Stimulated activated CD8-positive, alpha-beta memory T cell treated with anti-CD3 and anti-CD28 coated beads, Interleukin-12 subunit alpha, Interleukin-12 subunit beta, amount 100 ng/mL, for 24 hours (primary cell): ENCODE results near the gene GPER1.
"Not testable (repeated sequence)": the region's sequence is repeated elsewhere in the genome, so short reads cannot be mapped to it uniquely, and the experiment has no call there.

Experiments
- DNase-seq: peaks from one replicate; pipeline ENCODE4 v3.0.0-alpha.2; 2020; ENCODE audit errors: extremely low read depth

GPER1 gene

DNA sequence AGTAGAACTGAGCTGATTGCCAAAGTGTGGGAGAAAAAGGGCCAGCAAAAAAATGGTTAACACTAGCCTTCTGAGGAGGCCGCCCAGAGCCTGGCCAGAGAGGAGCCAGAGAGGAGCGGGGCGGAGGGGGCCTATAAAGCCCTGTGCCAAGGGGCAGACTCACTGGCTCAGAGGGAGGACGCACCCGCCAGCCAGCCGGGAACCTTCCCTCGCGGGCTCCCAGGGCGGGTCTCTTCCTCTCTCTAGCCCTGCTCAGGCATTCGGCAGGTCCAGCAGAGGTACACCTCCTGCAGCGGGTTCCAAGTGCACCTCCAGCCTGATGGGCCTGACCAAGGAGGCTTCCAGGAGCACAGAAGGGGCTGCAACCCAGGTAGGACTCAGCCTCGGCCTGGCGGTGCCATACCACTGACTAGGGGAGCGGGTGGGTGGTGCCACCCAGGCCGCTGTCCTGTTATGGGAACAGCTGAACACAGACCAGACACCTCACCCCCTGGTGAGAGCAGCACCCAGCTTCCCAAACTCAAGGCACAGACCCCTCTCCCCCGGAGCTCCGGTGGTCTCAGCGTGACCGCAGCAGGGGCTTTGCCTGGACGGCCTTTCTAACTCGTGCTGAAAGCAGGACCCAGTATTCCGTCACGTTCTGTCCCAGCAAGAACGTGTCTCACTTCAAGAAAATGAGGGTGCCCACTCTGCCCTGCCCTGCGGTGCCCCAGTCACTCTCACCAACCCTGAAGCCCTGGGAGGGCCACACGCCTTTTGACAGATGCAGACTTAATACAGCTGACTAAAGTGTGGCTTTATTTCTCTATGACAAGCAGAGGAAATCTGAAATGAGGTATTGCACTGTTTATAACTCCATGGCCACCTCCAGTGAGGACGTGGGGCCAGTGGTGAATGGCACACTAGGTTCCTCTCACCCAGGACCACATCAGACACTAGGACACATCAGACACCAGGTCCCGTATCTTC, at the start of gene GPER1:
GPER1 (plus strand) TSS at position 162 of the 969 bp plus-strand sequence. CDS start 3,616 bp downstream, outside the sequence.
- DNase-seq = no peak

DNA sequence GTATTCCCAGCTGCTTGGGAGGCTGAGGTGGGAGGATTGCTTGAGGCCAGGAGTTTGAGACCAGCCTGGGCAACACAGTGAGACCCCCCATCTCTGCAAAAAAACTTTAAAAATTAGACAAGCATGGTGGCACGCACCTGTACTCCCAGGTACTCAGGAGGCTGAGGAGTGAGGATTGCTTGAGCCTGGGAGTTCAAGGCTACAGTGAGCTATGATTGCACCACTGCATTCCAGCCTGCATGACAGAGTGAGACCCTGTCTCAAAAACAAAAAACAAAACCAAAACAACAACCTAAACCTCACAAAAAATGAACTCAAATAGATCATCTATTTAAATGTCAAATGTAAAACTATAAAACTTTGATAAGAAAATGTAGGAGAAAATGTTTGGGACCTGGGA, 47.7 kb upstream of the GPER1 start:
- DNase-seq = not testable (repeated sequence)

DNA sequence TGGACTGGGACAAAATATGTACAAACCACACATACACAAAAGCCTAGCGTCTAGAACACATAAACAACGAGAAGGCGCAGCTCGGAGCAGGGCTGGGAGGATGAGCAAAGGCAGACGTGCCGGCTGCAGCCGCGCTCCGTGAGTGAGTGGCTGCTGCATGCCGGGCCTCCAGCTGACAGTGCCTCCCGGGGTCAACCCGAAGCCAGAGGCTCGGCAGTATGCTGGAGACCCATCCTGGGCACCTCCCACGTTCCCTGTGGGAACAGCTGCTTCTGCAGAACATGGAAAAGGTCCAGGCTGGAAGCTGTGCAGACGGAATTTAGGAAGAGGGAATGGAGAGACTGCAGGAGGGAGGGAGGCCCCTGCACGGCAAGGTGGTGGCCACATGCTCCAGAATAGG, 47.1 kb upstream of the GPER1 start:
- DNase-seq = no peak

DNA sequence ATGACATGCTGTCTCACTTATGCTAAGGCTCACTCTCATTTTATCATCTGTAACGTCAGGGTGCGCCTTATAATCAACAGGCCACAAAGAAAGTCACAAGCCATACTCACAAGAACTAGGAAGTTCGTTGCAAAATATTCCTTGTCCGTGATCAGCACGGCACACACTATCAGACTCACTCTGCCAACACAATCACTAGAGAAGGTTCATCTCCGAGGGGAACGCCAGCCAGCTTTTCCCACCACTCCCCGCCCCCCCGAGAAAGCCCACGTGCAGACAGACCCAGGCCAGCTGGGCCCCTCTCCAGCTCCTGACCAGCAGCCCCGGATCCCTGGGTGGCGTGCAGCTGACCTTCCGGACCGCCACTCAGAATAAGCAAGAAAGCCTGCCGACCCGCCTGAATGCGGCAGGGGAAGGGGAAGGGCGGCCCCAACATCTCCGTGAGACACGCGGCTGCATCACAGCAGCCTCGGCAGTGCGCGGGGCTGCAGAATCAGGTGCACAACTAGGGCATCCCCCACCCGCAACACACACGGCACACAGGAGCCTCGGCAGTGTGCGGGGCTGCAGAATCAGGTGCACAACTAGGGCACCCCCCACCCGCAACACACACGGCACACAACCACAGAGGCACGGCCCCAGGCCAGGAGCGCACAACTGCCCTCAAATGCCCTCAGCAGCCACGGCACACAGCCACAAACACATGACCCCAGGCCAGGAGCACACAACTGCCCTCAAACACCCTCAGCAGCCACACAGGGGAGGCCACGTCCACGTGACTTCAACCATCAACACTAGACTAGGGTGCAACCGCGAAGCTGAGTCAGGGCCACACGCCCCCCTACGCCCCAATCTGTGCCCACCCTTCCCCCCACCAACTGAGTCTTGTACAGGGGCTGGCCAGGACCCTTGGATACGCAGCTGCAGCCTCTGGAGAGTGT, 46.1 kb upstream of the GPER1 start:
- no peak for DNase-seq

DNA sequence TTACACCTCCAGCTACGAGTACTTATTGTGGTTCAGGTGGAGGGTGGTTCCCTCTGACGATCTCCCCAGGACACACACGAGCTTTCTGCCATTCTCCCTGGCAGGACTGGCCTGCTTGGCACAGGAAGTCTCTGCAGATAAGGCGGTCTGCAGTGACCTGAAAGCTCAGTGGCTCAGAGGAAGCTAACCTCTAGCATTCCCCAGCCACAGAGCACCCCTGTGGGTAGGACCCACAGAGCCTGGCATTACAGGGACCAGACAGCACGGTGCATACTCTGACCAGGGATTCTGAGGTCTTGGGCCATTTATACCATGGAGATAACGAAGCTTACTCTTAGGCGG, 45.5 kb upstream of the GPER1 start:
- DNase-seq = no peak

DNA sequence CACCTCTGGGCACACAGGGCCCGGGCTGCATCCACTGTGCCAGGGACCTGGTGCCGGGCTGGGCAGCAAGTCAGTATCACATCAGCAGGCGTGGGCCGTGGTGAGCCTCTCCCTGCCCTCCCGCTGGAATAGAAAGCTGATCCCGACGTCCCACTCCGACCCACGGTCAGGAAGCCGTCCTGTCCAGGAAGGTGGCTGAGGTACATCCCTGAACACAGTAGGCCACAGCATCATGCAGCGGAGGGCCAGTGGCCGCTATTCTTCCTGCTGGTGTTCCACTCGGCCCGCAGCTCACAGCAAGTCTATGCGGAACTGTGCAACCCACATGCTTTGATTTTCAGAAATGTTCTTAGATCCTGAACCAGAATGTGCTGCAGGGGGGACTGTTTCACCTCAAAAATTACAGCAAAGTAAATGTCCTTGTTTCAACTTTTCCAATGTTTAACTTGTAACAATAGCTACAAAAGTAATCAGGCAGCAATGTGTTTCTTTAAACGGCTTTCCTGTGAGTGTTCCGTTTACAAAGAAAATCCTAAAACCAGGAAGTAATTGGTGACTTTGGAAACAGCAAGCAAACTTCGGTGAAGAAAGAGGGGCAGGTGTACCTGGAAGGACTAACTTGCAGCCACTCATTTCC, 44.2 kb upstream of the GPER1 start:
- DNase-seq = no peak

DNA sequence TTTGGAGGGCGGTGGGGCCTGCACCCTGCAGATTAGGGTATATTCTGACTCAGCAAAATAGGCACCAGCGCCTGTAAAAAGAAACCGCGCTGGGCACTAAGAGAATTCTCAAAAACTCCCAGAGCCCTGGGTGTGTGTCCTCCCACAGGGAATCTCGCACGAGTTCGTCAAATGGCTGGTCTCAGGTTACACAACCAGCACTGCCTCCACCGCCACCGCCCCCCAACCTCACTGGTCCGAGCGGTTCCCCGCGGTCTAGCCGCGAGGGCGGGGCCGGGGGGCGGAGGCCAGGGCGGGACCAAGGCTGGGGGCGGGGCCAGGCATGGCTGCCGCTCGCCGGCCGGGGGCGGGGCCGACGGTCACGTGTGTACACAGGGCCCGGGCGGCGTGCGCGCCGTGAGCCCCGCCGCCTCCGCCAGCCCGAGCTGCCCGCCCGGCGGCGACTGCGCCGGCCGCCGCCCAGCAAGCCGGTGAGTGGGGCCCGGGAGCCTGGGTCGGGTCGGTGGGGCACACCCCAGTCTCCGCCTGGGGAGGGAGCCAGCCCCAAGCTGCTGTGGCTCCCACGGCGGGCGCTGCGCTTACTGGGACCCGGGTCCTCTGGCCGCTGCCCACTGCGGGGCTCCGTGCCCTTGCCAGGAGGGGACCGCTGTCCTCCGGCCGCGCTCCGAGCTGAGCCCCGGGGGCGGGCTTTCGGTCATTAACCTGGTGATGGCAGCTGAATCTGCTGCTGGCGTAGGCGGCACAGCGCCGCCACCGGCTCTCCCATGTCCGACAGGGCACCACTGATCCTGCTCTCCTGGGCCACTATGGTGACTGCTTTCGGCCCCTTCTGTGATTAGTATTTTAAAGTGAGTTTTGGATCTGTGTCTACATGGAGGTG, 43.5 kb upstream of the GPER1 start, which contains the start of gene GPR146:
GPR146 (plus strand) TSS at position 358 of the 880 bp plus-strand sequence. CDS start 12,970 bp downstream, outside the sequence.
- DNase-seq = peak; percentile 84

DNA sequence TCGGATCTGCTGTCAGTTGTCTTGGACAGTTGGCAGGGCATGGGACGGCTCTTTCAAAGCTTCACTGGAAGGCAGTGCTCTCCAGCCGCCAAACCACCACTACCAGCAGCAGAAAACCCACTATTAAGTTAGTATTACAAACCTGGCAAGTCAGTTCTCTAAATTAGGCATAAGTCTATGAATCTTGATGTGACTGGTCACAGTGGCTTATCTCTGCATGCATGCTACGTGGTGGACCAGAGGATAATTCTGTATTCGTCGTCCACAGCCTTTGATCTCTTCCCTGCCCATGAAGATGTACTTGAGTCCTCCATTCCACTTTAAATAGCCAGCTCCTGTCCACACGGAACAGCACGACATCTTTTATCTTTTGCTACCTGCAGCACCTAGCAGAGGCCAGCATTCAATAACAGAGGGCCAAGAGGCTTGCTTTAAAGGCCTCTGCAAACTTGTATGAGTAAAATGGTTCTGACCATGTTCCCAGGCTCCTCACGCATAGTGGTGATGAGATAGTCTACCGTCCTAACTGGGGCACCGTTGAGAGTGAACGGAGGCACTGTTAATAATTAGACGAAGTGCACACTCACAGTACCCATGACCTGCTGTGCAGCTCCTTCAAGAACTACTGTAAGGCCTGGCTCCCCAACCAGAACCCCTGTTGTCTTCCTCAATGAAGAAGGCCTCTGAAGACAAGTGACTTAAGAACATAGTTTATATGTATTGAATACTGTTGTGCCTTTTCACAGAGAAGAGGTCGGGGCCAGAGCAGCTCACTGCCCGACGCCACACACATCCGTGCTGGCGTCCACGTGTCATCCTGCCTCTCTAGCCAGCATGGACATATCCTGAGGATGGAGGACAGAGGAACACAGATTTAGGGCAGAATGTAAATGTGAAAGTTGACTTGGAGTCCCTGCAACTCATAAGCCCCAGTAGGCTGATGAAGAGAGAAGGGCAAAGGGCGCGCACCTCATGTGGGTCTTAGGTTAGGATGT, 42.5 kb upstream of the GPER1 start:
- DNase-seq = no peak

DNA sequence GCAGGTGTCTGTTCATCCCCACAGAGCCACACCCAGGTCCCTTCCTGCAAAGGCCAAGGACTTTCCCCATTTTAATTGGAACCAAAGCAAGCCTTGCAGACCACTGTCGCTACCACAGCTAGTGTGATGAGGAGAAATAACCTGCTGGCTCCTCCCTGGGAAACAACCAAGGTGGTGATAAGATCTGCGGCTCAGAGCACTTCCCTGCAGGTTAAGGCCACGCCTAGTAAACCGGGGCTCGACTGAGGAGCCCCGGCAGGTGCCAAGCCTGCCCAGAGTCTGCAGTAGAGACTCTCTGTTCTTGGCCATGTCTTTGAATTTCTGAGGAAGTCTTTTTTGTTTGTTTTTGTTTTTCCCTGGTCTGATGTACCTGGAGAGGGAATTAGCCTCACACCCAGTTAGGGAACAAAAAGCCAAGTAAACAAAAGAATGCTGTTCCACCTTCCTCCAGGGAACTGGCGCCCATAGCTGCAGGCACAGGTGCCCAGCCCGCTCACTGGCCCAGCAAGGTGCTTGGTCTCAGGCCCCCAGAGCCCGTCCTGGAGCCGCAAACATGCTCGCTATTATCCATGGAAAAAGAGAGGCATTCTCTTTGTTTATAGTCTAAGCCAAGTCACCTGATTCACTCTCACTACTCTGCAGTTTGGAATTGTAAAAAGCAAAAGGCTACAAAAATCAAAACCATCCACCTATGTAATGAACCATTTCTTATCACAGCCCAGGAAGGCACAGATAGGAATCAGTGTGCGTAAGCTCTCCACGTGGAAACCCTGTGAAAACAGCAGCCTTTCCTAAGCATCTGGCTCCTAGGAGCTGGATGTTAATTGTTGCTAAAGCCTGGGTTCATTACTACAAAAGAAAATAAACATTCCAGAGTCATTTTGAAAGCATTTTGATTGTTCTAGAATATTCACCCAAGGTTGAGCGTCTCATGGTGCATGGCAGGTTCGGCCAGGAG, 40.9 kb upstream of the GPER1 start:
- no peak for DNase-seq

DNA sequence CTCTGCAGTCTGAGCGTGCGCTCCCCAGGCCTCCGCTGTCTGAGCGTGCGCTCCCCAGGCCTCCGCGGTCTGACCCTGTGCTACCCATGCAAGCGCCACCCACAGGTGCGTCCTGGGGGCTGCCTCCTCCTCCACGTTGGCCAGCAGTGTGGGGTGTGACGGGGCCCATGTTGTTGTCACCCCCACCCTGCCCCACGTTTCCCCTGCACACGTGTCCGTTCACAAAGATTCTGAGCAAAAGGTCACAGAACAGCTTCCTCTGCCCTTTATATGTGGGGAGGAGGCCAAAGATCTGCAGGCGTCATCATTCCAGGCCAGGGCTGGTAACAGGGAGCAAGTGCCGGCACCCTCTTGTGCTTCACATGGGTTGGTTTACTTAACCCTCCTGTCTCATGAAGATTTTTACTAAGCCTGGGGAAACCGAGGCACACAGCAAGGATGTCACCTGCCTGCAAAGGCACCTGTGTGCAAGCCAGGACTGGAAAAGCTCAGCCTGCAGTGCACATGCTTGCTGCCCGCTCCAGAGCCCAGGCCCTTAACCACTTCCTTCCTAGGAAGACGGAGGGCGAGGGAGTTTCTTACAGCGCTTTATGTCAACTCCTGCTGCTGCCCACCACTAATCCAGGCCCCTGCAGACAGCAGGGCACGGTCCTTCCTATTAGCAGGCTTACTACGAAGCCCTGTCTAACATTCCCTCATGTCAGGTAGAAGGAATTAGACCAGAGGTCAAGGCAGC, 38.7 kb upstream of the GPER1 start:
- no peak for DNase-seq

DNA sequence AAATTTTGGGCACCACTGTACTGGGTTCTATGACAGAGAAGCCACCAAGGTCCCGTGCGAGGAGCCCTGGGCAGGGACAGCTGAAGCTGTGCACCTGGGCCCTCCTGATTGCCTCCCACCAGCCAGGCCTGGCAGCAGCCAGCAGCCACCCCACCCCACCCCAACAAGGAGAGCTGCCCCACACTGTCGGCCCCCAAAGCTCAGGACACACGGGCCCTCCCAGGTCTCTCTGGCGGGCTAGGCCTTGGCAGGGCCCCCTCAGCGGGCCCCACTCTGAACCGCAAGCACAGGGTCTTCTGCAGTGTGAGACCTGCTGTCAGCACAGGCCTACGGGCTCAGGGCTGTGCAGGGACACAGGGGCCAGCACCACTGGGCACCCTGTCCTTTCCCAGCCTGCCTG, 38.1 kb upstream of the GPER1 start:
- DNase-seq = no peak

DNA sequence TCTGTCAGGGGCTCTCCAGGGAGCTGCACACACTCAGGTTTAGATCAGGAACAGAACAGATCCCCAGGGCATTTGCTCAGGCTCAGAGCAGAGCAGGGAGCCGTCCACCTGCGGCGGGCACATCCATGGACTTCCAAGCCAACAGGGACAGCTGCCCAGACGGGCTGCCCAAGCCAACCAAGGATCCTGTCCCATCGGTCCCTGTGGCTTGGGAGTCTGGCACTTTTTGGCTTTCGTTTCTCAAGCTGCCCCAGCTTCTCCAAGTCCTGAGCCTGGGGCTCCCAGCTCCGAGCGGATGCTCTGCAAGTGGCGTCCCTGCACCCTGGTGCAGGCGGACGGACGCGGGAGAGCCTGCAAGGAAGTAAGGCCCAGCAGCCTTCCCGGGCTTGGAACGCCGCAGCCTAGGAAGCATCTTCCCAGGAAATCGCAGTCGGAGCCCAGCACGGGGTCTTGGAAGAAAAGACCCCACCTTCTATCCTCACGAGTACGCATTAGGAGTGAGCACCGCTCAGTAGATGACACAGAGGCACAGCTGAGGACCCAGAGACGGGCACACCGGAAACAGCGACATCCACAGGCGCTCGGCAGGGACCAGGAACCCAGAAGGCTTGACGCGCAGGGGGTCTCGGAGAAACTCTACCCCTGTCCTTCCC, 37.5 kb upstream of the GPER1 start:
- no peak for DNase-seq

DNA sequence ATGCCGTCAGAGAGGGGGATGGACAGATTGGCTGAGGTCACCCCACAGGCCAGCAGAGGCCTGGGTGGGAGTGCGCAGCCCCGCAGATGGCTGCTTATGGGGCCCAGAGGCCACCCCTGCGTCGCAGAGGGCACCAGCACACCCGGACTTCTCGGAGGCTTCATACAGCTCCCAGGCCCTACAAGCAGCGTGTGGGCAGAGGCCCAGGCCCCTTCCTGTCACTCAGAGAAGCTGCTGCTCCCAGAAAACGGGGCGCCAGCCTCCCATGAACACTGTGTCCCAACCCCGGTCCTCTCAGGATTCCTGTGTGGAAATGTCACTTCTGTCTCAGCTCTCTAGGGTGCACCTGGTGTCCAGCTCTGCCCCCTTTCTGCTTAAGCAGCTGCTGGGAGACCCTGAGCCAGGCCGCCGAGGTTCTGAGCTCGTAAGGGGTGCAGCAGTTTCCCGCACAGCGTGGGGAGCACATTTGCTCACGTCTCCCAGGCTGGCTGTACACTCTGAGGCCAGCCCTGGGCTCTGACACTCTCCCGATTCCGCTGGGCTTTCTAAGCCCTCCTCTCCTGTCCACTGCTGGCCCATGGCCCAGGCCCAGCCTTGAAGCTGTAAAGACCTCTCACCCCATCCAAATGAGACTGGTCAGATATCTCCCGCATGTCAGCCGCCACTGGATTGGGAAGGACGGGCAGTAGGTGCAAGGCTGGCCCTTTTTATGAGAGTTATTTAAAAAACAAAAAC, 36.8 kb upstream of the GPER1 start:
- DNase-seq = no peak

DNA sequence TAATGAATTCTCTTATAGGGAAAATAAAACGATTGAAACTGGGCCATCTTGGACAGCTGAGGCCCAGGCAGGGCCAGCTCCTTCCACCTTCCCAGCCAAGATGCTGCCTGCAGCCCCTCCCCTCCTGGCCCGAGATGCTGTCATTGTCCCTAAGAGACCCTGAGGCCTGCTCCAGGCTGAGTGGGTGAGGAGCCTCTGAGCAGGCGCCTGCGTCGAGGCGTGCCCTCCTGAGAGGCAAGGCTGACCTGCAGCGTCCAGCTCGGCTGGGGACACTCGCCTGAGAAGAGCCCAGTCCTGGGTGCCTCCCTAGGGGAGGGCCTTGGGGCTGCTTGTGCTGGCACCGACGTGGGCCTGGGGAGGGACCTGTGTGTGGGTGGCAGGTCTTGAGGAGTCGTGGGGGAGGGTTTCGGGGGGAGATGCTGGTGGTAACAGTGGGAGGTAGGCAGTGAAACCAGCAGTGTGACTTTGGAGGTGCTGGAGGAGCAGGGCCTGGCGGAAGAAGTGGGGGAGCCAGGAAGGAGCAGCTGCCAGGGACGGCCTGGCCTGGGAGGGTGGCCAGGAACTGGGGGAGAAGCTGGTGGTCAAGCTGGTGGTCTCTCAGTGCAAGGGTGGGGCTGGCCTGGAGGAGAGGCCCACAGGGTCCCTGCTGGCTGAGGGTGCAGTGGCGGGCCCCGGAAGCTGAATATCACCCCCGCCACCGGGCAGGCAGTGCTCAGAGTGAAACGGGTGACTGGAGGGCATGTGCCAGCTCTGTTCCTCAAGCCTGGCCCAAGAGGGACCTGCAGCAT, 35.7 kb upstream of the GPER1 start:
- DNase-seq = no peak

DNA sequence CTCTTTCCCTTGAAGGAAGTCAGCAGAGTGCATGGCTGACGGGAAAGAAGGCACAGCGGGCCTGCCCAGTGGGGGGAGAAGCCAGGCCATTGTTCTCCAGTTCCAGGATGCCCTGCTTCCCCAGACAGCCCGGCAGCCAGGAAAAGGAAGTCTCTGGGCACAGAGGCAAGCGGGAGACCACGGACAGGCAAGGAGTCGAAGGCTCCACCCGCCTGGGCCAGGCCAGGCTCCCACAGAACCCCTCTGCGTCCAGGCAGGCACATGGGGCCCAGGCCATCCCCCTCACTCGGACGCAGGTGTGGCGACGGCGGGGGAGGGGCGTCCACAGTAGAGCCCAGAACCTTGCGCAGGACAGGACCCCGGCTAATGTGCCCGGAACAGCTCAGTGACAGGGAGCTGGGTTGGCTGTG, 34.9 kb upstream of the GPER1 start:
- no peak for DNase-seq
